Right cardiac atrium (tissue), 5 donors: ENCODE results near the gene IL15. TPM values are rescaled to one million over a fixed set of nuclear protein-coding genes. Genes with fewer than 3 reads are reported as not detected.
A peak's percentile ranks its signal among the peaks of the same experiment; 100 is the strongest.
"Not testable (repeated sequence)": the region's sequence is repeated elsewhere in the genome, so short reads cannot be mapped to it uniquely, and the experiment has no call there.

Experiments used
- ATAC-seq, 2 donors: fragments of 200-7000 bp; cut with Tn5 transposase; one replicate each; pipeline versions ENCODE4 v1.8.0 to v1.9.1; 2020; ENCODE audit warnings: moderate library complexity in 2 of 2, mild to moderate bottlenecking in 1 of 2
- DNase-seq, 3 donors: peaks; one replicate each; pipeline ENCODE4 v3.0.0-alpha.2; 2020
- H3K27ac ChIP-seq: one replicate; pipeline ENCODE4 v1.5.1; 2013; ENCODE audit warnings: mild to moderate bottlenecking, low read length, control low read depth, moderate library complexity
- H3K27me3 ChIP-seq: one replicate; pipeline ENCODE4 v1.6.1; 2013; ENCODE audit not compliant: control insufficient read depth, insufficient read depth
- H3K4me1 ChIP-seq: one replicate; pipeline ENCODE4 v1.6.1; 2013; ENCODE audit warnings: low read length; ENCODE audit not compliant: control insufficient read depth, insufficient read depth
- H3K4me3 ChIP-seq: one replicate; pipeline ENCODE4 v1.5.1; 2013; ENCODE audit warnings: low read length, control low read depth
- H3K9me3 ChIP-seq: one replicate; pipeline ENCODE4 v1.6.1; 2013; ENCODE audit warnings: low read length; ENCODE audit not compliant: control insufficient read depth
- WGBS: extraction: QIAGEN DNeasy Blood & Tissue Kit; methylation state at CpG from one replicate; pipeline ENCODE4 v1.1.7; 2013; 5-methylcytosine and 5-hydroxymethylcytosine counted together
- intact Hi-C, 4 donors: fragments of 100-400 bp; cut with DNase I; formaldehyde crosslinking; loops; one replicate each; pipeline versions ENCODE4 v1.11.0 to v1.14.0; 2022 to 2023
- polyA plus RNA-seq: library from polyadenylated mRNA; stranded (reverse); fragments of 200-250 nt; gene quantifications from one replicate; pipeline ENCODE4 v1.2.3, GENCODE V29; 2013
- total RNA-seq, 4 donors: library from RNA; stranded (reverse); fragmentation: NEBNext Ultra II Directional; extraction: Animal tissue kit (Norgen Biotek cat#: 25700); gene quantifications; one replicate each; pipeline ENCODE4 v1.2.1, GENCODE V29; 2021
- donor health status: healthy with polysubstance abuse.
- donor health status: DM: no; HTN: yes; CAD: no.
- donor health status: DM: no; HTN: no; CAD: no.
- donor health status: DM: no; HTN: yes; CAD: no; lungs with severe emphysema.
- donor health status: DM: yes; HTN: yes; CAD: no.

IL15 gene
- total and polyA plus RNA-seq, 5 donors = 2.9 to 4.7 (median 4.1) TPM

DNA sequence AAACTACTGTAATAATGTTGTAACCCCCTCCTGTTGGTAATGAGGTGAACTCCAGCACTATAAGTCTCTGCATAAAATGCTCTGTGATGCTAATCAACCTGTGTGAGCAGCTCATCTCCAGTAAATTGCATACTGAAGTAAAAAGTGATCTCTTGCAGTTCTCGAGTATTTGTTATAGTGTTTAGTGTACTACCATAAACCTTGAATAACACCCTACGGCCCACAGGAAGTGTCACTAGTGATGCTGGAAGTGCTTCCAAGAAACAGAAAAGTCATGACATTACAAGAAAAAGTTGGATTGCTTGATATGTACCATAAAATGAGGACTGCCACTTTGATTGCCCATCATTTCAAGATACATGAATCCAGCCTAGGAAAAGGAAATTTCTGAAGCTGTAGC, 39.0 kb downstream of the IL15 start:
- no peaks in the 10 kb centered on the region for H3K9me3 ChIP-seq
- DNase-seq (no peak), ATAC-seq (no peak)
- H3K4me1 ChIP-seq = no peaks in the 10 kb centered on the region
- intact Hi-C loops = no loop called here
- H3K4me3 ChIP-seq = no peak overlapping the region
- no peaks in the 10 kb centered on the region for H3K27me3 ChIP-seq
- no peak overlapping the region for H3K27ac ChIP-seq
- 66% methylated on average over 2 of the region's 2 CpGs for whole genome bisulfite sequencing

DNA sequence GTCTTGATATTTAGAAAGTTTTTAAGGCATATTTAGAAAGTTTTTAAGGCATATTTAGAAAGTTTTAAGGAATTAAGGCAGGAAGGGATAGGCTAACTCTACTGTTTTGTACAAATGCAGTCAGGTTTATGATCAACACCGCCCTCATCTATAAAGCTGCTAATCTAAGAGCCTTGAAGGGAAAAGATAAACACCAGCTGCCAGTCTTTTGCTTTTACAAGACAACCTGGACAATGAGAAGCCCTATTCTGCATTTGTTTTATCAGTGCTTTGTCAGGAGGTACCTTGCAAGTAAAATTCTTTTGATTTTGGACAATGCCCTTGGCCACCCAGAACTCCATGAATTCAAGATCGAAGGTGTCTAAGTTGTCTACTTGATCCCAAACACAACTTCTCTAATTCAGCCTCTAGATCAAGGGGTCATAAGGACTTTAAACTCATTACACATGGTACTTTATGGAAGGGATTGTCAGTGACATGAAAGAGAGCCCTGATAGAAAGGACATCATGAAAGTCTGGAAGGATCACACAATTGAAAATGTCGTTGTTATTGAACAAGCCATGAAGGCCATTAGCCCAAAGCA, 39.8 kb downstream of the IL15 start:
- Histone ChIP-seq H3K9me3 (no peaks in the 10 kb centered on the region), H3K4me3 (no peak overlapping the region), H3K27ac (no peak overlapping the region), H3K27me3 (no peaks in the 10 kb centered on the region), H3K4me1 (no peaks in the 10 kb centered on the region)
- intact Hi-C loops = no loop called here
- DNase-seq (no peak), ATAC-seq (no peak)
- 80% methylated on average over 3 of the region's 3 CpGs for WGBS

DNA sequence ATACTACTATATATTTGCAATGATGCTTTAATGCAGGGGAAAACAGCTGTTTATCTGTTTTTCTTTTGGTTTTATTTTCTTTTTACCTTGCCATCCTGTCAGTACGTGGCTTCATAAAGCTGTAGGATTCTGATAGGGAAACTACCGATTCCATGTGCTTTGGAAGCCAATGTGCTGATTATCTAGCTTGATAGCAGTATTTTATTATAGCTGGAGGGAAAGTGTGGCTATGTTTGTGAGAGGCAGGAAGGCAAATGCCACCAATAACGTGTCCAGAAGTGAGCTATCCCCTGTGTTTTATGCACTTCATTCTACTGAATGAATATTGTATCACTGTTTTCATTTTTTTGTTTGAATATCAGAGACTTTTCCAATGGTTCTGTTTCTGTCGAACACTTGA, 43.7 kb downstream of the IL15 start:
- WGBS = 64% methylated on average over 4 of the region's 4 CpGs
- Histone ChIP-seq H3K4me3 (no peak overlapping the region), H3K27ac (no peak overlapping the region), H3K9me3 (no peaks in the 10 kb centered on the region), H3K4me1 (no peaks in the 10 kb centered on the region), H3K27me3 (no peaks in the 10 kb centered on the region)
- ATAC-seq = no peak
- DNase-seq = no peak
- intact Hi-C loops = no loop called here

DNA sequence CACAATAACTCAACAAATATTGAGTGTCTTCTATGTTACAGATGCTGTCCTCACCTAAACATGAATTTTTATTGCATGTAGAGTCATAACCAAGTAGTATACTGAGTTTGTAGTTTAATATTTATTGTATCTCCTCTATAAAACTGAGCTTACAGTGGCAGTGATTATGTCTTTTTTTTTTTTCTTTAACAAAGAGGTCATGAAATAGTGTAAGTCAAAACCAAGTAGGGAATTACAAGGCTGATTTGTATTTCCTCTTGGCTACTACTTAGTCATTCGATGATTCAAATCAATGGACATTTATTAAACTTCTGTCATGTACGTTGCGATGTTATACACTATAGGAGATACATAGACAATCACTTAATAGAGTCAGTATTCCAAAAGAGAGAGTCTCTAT, 48.4 kb downstream of the IL15 start:
- no peak for DNase-seq
- Histone ChIP-seq H3K4me3 (no peak overlapping the region), H3K27me3 (no peaks in the 10 kb centered on the region), H3K27ac (no peak overlapping the region), H3K4me1 (peaks cover 6% of the 10 kb centered on the region), H3K9me3 (no peaks in the 10 kb centered on the region)
- 85% methylated on average over 3 of the region's 3 CpGs for WGBS
- no peak for ATAC-seq
- intact Hi-C loops = no loop called here

DNA sequence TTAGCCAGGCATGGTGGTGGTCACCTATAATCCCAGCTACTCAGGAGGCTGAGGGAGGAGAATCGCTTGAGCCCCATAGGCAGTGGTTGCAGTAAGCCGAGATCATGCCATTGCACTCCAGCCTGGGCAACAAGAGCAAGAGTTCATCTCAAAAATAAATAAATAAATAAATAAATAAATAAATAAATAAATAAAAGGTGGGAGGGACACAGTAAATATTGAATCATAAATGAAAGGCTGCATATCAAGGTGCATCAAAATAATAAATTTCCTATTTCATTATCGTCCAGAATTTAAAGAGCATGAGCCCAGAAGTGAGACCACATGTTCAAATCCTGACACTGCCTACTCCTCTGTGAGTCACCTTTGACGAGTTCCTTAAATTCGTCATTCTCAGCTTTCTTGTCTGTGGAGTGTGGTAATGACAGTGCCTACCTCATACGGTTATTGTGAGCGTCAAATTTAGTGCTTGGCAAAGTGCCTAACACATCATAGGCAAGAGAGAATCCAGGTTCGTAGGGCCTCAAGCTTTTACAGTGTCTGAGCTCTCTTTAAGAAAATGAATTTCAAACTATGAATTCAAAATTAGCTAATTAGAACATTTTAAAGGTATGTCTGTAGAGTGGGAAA, 49.9 kb downstream of the IL15 start:
- H3K4me3 ChIP-seq = no peak overlapping the region
- no peaks in the 10 kb centered on the region for H3K9me3 ChIP-seq
- intact Hi-C loops = no loop called here
- no peaks in the 10 kb centered on the region for H3K27me3 ChIP-seq
- ATAC-seq (no peak), DNase-seq (no peak)
- WGBS = 65% methylated on average over 8 of the region's 8 CpGs
- peaks cover 6% of the 10 kb centered on the region for H3K4me1 ChIP-seq
- H3K27ac ChIP-seq = no peak overlapping the region

DNA sequence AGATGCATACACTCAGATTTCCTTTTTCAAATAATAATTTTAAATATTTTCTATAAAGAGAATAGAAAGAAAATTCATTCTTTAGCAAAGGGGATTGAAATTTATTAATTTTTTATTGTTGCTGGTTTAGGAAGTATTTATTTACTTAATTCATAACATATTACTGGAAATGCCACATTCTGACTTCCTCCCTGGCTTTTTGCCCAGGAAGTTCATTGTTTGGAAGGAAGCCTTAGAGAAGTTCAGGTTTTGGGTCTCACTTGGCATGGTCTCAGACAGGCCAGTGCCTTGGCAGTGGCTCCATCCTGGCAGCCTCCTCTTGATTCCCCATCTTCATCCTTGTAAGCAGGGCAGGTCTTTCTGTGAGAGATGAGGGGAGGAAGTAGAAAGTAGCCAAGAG, 50.5 kb downstream of the IL15 start:
- no peak overlapping the region for H3K4me3 ChIP-seq
- ATAC-seq (peak; percentile 41 to 44), DNase-seq (peak in 1 of 3 donors; percentile 47)
- H3K27me3 ChIP-seq = no peaks in the 10 kb centered on the region
- H3K4me1 ChIP-seq = peaks cover 6% of the 10 kb centered on the region
- H3K27ac ChIP-seq = no peak overlapping the region
- H3K9me3 ChIP-seq = no peaks in the 10 kb centered on the region
- intact Hi-C loops = no loop called here

DNA sequence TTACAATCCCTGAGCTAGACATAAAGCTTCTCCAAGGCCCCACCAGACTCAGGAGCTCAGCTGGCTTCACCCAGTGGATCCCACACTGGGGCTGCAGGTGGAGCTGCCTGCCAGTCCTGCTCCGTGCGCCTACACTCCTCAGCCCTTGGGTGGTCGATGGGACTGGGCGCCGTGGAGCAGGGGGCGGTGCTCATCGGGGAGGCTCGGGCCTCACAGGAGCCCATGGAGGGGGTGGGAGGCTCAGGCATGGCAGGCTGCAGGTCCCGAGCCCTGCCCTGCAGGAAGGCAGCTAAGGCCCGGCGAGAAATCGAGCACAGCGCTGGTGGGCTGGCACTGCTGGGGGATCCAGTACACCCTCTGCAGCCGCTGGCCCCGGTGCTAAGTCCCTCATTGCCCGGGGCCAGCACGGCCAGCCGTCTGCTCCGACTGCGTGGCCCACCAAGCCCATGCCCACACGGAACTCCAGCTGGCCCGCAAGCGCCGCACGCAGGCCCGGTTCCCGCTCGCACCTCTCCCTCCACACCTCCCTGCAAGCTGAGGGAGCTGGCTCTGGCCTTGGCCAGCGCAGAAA, 53.4 kb downstream of the IL15 start:
- peak in 1 of 3 donors; percentile 39 for DNase-seq
- 97% methylated on average over 29 of the region's 29 CpGs for WGBS
- H3K4me1 ChIP-seq, H3K27ac ChIP-seq, ATAC-seq, H3K9me3 ChIP-seq, H3K27me3 ChIP-seq, H3K4me3 ChIP-seq, intact Hi-C loops: not testable (repeated sequence)

DNA sequence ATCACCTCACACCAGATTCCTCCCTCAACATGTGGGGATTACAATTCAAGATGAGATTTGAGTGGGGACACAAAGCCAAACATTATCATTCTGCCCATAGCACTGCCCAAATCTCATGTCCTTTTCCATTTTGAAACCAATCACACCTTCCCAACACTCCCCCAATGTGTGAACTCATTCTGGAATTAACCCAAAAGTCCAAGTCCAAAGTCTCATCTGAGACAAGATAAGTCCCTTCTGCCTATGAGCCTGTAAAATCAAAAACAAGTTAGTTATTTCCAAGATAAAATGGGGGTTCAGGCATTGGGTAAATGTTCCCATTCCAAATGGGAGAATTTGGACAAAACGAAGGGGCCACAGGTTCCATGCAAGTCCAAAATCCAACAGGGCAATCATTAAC, 54.9 kb downstream of the IL15 start:
- H3K27me3 ChIP-seq, ATAC-seq, H3K4me1 ChIP-seq, H3K4me3 ChIP-seq, DNase-seq, H3K9me3 ChIP-seq, H3K27ac ChIP-seq, intact Hi-C loops: not testable (repeated sequence)
- 88% methylated on average over 1 of the region's 1 CpG for WGBS

DNA sequence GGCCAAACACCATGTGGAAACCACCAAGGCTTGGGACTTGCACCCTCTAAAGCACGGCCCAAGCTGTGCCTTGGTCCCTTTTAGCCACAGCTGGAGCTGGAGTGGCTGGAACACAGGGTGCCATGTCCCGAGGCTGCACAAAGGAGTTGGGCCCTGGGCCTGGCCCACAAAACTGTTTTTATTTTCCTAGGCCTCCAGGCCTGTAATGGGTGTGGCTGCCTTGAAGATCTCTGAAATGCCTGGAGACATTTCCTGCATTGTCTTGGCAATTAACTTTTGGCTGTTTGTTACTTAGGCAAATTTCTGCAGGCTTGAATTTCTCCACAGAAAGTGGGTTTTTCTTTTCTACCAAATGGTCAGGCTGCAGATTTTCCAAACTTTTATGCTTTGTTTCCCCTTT, 55.7 kb downstream of the IL15 start:
- Histone ChIP-seq H3K27me3 (no peaks in the 10 kb centered on the region), H3K9me3 (no peaks in the 10 kb centered on the region), H3K27ac (no peak overlapping the region), H3K4me3 (no peak overlapping the region), H3K4me1 (peaks cover 3% of the 10 kb centered on the region)
- 68% methylated on average over 2 of the region's 2 CpGs for WGBS
- DNase-seq (peak in 1 of 3 donors; percentile 33), ATAC-seq (no peak)
- intact Hi-C loops = no loop called here

DNA sequence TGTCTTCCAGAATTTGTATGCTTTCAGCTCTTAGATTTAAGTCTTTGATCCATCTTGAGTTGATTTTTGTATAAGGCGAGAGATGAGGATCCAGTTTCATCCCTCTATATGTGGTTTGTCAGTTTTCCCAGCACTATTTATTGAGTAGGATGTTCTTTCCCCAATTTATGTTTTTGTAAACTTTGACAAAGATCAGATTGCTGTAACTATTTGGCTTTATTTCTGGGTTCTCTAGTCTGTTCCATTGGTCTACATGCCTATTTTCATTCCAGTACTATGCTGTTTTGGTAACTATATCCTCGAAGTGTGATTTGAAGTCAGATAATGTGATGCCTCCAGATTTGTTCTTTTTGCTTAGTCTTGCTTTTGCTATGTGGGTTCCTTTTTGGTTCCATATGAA, 60.7 kb downstream of the IL15 start:
- 90% methylated on average over 2 of the region's 2 CpGs for WGBS
- ATAC-seq (no peak), DNase-seq (no peak)
- no peaks in the 10 kb centered on the region for H3K27me3 ChIP-seq
- H3K4me1 ChIP-seq = no peaks in the 10 kb centered on the region
- intact Hi-C loops = no loop called here
- H3K27ac ChIP-seq = no peak overlapping the region
- H3K9me3 ChIP-seq = no peaks in the 10 kb centered on the region
- no peak overlapping the region for H3K4me3 ChIP-seq

DNA sequence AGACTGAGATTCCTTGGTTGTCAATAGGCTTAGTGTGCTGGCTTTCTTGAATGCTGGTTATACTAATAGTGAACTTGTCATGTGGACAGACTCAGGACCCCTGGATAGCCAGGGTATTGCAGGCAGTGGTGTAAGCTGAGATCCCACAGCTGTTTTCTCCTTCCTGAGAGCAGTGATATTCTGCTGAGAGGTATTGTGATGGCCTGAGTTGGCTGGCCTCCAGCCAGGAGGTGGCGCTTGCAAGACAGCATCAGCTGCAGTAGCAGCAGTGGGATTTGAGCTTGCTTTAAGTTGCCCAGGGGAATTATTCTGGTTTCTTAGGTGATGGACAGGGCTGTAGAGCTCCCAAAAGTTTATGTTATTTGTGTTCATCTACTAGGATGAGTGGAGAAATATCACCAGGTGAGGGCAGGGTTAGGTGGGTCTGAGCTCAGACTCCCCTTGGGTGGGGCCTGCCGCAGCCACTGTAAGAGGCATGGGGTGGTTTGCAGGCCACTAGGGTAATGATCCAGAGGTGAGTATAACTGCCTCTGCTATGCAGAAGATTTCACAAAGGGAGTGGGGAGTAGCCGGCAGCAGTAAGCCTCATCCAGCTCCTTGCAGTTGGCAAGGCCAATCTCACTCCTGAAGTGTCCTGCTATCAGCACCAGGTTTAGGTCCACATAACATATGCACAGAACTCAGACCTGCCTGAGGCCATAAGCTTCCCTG, 66.2 kb downstream of the IL15 start:
- intact Hi-C loops = no loop called here
- Histone ChIP-seq H3K4me1 (no peaks in the 10 kb centered on the region), H3K4me3 (no peak overlapping the region), H3K27me3 (no peaks in the 10 kb centered on the region), H3K9me3 (no peaks in the 10 kb centered on the region), H3K27ac (no peak overlapping the region)
- 84% methylated on average over 3 of the region's 3 CpGs for WGBS
- no peak for ATAC-seq
- DNase-seq = peak in 2 of 3 donors; percentile 50 to 67
